SK-N-SH treated with all-trans-retinoic acid at 6 μM for 48 hours (cell line): Measurements from ENCODE around the gene WHRN.

Experiments used
- ATAC-seq: fragments of 200-7000 bp; cut with Tn5 transposase; 3 replicates; pipeline ENCODE4 v1.9.1; 2020; ENCODE audit warnings: mild to moderate bottlenecking, moderate library complexity
- ARNTL ChIP-seq: fragments of 450-650 bp; formaldehyde crosslinking; IDR thresholded peaks from 2 replicates; pipeline ENCODE4 v1.5.0; 2020; ENCODE audit warnings: low read depth, mild to moderate bottlenecking, moderate library complexity, borderline replicate concordance
- BACH2 ChIP-seq: fragments of 250-450 bp; sonication (Bioruptor Pico); IDR thresholded peaks from 2 replicates; pipeline ENCODE4 v1.9.0; 2021; ENCODE audit warnings: mild to moderate bottlenecking, borderline replicate concordance
- CSDC2 ChIP-seq: fragments of 250-450 bp; sonication (Bioruptor Pico); IDR thresholded peaks from 2 replicates; pipeline ENCODE4 v1.5.0; 2020; ENCODE audit warnings: mild to moderate bottlenecking, moderate library complexity
- ESRRG ChIP-seq: fragments of 250-450 bp; sonication (Bioruptor Pico); IDR thresholded peaks from 2 replicates; pipeline ENCODE4 v1.6.1; 2021; ENCODE audit warnings: mild to moderate bottlenecking
- GLIS3 ChIP-seq: fragments of 250-450 bp; sonication (Bioruptor Pico); IDR thresholded peaks from 2 replicates; pipeline ENCODE4 v1.5.0; 2020; ENCODE audit warnings: mild to moderate bottlenecking, moderate library complexity
- ISL1 ChIP-seq: fragments of 250-450 bp; sonication (Bioruptor Pico); IDR thresholded peaks from 2 replicates; pipeline ENCODE4 v2.1.2; 2022; ENCODE audit warnings: mild to moderate bottlenecking, moderate library complexity
- OSR1 ChIP-seq: fragments of 250-450 bp; sonication (Bioruptor Pico); IDR thresholded peaks from 2 replicates; pipeline ENCODE4 v1.8.0; 2022; ENCODE audit warnings: moderate library complexity, mild to moderate bottlenecking, inconsistent platforms
- PATZ1 ChIP-seq: fragments of 250-450 bp; sonication (Bioruptor Pico); IDR thresholded peaks from 2 replicates; pipeline ENCODE4 v1.8.0; 2020; ENCODE audit warnings: mild to moderate bottlenecking, moderate library complexity, borderline replicate concordance
- PPARA ChIP-seq: fragments of 250-450 bp; sonication (Bioruptor Pico); IDR thresholded peaks from 2 replicates; pipeline ENCODE4 v1.5.0; 2020; ENCODE audit warnings: mild to moderate bottlenecking, borderline replicate concordance
- RARB ChIP-seq: fragments of 250-450 bp; sonication (Bioruptor Pico); IDR thresholded peaks from 2 replicates; pipeline ENCODE4 v1.8.0; 2021; ENCODE audit warnings: mild to moderate bottlenecking, moderate library complexity
- SNAI2 ChIP-seq: fragments of 250-450 bp; sonication (Bioruptor Pico); IDR thresholded peaks from 2 replicates; pipeline ENCODE4 v1.5.0; 2020; ENCODE audit warnings: mild to moderate bottlenecking, moderate library complexity
- TCF4 ChIP-seq: fragments of 250-450 bp; sonication (Bioruptor Pico); IDR thresholded peaks from 2 replicates; pipeline ENCODE4 v1.8.0; 2021; ENCODE audit warnings: mild to moderate bottlenecking, moderate library complexity, borderline replicate concordance
- TOX ChIP-seq: fragments of 250-450 bp; sonication (Bioruptor Pico); IDR thresholded peaks from 2 replicates; pipeline ENCODE4 v1.8.0; 2021; ENCODE audit warnings: mild to moderate bottlenecking, moderate library complexity, borderline replicate concordance
- ZC3H10 ChIP-seq: fragments of 250-450 bp; sonication (Bioruptor Pico); IDR thresholded peaks from 2 replicates; pipeline ENCODE4 v1.5.1; 2021; ENCODE audit warnings: mild to moderate bottlenecking, moderate library complexity
- ZFP3 ChIP-seq: fragments of 250-450 bp; sonication (Bioruptor Pico); IDR thresholded peaks from 2 replicates; pipeline ENCODE4 v1.5.0; 2020; ENCODE audit warnings: mild to moderate bottlenecking, moderate library complexity
- ZNF565 ChIP-seq: fragments of 450-650 bp; formaldehyde crosslinking; conservative IDR thresholded peaks from 2 replicates; pipeline ENCODE4 v1.5.0; 2020; ENCODE audit warnings: low read depth, mild to moderate bottlenecking, moderate library complexity
- ZNF70 ChIP-seq: fragments of 450-650 bp; formaldehyde crosslinking; IDR thresholded peaks from 2 replicates; pipeline ENCODE4 v1.5.0; 2020; ENCODE audit warnings: mild to moderate bottlenecking, moderate library complexity
- ZNF8 ChIP-seq: fragments of 450-650 bp; formaldehyde crosslinking; IDR thresholded peaks from 2 replicates; pipeline ENCODE4 v1.5.0; 2020; ENCODE audit warnings: mild to moderate bottlenecking, moderate library complexity
- TF ChIP-seq, protein P1 (sequence below): fragments of 250-450 bp; sonication (Bioruptor Pico); IDR thresholded peaks from 2 replicates; pipeline ENCODE4 v1.5.1; 2020; ENCODE audit warnings: low read depth, mild to moderate bottlenecking, moderate library complexity
- TF ChIP-seq, protein P2 (sequence below): fragments of 250-450 bp; sonication (Bioruptor Pico); IDR thresholded peaks from 2 replicates; pipeline ENCODE4 v1.8.0; 2021; ENCODE audit warnings: low read depth, mild to moderate bottlenecking, moderate library complexity, borderline replicate concordance

WHRN gene

DNA sequence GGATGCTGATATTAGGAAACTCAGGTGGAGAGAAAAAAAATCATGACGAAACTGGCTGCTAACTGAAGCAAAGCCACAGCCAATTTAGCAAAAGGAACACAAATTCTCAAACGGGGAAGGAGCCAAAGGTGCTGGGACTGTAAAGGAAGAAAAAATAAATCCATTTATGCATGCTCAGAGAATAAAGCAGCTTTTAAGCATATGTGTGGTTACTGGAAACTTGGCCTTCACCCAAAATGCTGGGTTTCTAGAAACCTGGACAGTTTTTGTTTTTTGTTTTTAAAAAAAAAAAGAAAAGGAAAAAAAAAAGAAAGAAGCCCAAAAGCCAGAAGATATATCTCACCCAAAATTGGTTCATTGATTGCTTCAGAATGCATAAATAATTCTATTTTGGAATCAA, 8.0 kb downstream of the WHRN start:
- TF ChIP-seq, protein P1, sequence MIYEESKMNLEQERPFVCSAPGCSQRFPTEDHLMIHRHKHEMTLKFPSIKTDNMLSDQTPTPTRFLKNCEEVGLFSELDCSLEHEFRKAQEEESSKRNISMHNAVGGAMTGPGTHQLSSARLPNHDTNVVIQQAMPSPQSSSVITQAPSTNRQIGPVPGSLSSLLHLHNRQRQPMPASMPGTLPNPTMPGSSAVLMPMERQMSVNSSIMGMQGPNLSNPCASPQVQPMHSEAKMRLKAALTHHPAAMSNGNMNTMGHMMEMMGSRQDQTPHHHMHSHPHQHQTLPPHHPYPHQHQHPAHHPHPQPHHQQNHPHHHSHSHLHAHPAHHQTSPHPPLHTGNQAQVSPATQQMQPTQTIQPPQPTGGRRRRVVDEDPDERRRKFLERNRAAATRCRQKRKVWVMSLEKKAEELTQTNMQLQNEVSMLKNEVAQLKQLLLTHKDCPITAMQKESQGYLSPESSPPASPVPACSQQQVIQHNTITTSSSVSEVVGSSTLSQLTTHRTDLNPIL (CRISPR knock-in tag), result no peak
- TF ChIP-seq ZC3H10 (CRISPR knock-in tag) (no peak), CSDC2 (CRISPR knock-in tag) (no peak), ISL1 (no peak), BACH2 (no peak)
- TF ChIP-seq, all 23 proteins: peak for 0
- no peak for ATAC-seq

- ATAC-seq, result no peak
- TF ChIP-seq PPARA (CRISPR knock-in tag) (no peak), ESRRG (CRISPR knock-in tag) (no peak), SNAI2 (CRISPR knock-in tag) (no peak), GLIS3 (CRISPR knock-in tag) (no peak), PATZ1 (CRISPR knock-in tag) (no peak), ZNF8 (CRISPR knock-in tag) (no peak)
- TF ChIP-seq, all 23 proteins: peak for 0
Measured at GRCh38 chr9:114496011-114496410, 9.3 kb downstream of the WHRN start.

DNA sequence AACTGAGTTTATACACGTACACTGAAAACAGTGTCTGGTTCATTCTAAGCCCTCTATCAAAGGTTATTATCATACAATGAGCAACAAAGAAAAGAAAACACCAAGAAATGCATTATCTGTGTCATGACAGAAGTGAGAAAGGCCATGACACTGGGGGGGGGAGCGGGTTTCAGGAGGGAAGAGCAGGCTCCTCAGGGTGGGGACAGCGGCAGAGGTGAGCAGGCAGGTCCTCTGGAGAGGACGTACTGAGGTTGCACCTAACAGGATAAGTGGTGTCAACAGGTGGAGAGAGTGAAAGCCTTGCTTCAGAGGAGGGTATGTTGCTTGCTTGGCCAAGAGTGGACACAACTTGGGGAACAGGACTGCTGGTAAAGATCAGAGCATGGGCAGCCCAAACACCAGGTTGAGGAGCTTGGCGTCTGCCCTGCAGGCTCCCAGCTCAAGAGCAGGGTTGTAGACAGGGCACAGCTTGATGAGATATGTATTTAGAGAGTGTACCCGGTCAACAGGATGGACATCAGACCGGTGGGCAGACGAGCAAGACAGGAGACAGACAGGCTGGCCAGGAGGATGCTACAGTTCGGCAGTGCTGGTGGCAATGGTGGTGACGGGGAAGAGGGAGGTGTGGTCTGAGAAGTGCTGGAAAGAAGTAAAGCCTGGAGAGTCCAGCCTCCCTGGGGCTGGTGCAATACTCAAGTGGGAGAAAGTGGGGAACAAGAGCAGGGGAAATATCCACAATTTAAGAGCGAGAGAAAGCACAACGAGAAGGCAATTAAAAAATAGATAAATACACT, 10.3 kb downstream of the WHRN start:
- TF ChIP-seq TCF4 (CRISPR knock-in tag) (no peak), PPARA (CRISPR knock-in tag) (no peak), BACH2 (no peak), ISL1 (no peak), ZFP3 (no peak)
- TF ChIP-seq, protein P2, sequence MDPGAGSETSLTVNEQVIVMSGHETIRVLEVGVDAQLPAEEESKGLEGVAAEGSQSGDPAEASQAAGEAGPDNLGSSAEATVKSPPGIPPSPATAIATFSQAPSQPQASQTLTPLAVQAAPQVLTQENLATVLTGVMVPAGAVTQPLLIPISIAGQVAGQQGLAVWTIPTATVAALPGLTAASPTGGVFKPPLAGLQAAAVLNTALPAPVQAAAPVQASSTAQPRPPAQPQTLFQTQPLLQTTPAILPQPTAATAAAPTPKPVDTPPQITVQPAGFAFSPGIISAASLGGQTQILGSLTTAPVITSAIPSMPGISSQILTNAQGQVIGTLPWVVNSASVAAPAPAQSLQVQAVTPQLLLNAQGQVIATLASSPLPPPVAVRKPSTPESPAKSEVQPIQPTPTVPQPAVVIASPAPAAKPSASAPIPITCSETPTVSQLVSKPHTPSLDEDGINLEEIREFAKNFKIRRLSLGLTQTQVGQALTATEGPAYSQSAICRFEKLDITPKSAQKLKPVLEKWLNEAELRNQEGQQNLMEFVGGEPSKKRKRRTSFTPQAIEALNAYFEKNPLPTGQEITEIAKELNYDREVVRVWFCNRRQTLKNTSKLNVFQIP (CRISPR knock-in tag), result no peak
- no peak for ATAC-seq

DNA sequence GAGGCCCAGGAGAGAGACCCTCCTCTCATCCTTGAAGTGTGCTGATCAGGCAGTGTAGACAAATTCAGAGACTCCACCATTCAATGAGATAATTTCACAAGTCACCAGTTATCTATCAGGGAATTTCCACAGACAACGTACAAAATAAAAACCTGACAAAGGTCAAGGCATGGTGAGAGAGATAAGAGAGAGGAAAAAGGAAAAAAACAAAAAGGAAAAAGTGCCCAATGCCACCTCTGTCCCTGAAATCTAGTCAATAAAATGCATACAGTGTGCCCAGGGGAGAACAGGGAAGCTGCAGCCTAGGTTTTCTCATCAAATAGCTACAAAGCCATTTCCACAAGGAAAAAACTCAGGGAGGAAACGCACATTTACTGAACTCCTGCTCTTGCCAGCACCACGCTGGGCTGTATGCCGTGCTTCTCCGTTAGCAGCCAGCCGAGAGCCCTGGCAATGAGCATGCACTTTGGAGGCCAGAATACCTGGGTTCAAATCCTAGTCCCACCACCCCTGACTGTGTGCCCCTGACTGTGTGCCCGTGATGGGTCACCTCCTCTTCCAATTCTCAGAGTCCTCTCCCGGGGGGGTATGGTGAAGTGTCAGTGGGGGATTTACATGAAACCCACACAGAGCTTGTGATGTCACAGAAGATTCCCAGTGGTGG, 11.6 kb downstream of the WHRN start:
- ATAC-seq, result no peak; the same call in 2 of the 3 replicates
- TF ChIP-seq ISL1 (no peak), PPARA (CRISPR knock-in tag) (no peak), ZNF8 (CRISPR knock-in tag) (no peak), ARNTL (CRISPR knock-in tag) (no peak), ZNF70 (CRISPR knock-in tag) (no peak), ZNF565 (CRISPR knock-in tag) (no peak), OSR1 (CRISPR knock-in tag) (no peak), RARB (CRISPR knock-in tag) (no peak)
- TF ChIP-seq, protein P1 (CRISPR knock-in tag), result no peak

DNA sequence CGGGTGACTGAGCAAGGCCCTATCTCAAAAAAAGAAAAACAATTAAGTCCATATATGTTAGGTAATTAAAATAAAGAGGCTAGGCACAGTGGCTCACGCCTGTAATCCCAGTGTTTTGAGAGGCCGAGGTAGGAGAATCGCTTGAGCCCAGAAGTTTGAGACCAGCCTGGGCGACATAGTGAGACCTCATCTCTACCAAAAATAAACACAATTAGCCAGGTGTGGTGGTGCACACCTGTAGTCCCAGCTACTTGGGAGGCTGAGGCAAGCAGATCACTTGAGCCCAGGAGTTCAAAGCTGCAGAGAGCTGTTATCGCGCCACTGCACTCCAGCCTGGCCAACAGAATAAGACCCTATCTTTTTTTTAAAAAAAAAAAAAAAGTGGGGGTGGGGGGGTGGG, 12.3 kb downstream of the WHRN start:
- no peak for TF ChIP-seq ZFP3
- no peak for TF ChIP-seq GLIS3 (CRISPR knock-in tag)
- no peak for TF ChIP-seq ISL1
- TF ChIP-seq BACH2, result no peak
- no peak for TF ChIP-seq TOX (CRISPR knock-in tag)

More for the DNA sequence above, 12.3 kb downstream of the WHRN start:
- no peak for ATAC-seq
